DMS 273 (cell line): ENCODE measurements around the gene LASP1.
"Not testable (repeated sequence)": the region's sequence is repeated elsewhere in the genome, so short reads cannot be mapped to it uniquely, and the experiment has no call there.

Source experiments
- DNase-seq: peaks from one replicate; lab custom pipeline; 2025; ENCODE audit not compliant: unreplicated experiment; lab: John Stamatoyannopoulos, UW

LASP1 gene

GRCh38 chr17:38925263-38925995 is 55.6 kb downstream of the LASP1 start, which contains the start of gene LASP1NB:
LASP1NB (plus strand) TSS chr17:38925614.
- DNase-seq: no peak

GRCh38 chr17:38926293-38927070 is 56.6 kb downstream of the LASP1 start:
- DNase-seq: no peak

DNA sequence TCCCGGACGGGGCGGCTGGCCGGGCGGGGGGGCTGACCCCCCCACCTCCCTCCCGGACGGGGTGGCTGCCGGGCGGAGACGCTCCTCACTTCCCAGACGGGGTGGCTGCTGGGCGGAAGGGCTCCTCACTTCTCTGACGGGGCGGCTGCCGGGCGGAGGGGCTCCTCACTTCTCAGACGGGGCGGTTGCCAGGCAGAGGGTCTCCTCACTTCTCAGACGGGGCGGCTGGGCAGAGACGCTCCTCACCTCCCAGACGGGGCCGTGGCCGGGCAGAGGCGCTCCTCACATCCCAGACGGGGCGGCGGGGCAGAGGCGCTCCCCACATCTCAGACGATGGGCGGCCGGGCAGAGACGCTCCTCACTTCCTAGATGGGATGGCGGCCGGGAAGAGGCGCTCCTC is 60.9 kb downstream of the LASP1 start:
- not testable (repeated sequence) for DNase-seq

GRCh38 chr17:38933962-38934361 is 64.1 kb downstream of the LASP1 start:
- not testable (repeated sequence) for DNase-seq

DNA sequence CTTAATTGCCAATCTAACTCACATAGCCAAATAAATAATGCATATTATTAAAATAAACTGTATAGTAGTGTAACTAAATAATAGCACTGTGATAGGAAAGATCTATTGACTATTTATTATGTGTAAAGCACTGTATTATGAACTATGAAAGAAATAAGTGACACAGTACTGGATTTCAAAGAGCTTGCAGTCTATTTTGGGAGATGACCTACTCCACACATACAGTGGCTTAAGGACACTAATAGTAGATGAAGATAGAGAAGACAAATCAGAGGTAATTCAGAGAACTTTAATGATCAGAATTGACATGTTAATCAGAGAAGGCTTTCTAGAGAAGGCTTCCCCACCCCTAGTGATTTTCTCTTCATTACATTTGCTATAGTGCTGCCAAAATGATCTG is 70.1 kb downstream of the LASP1 start:
- DNase-seq: no peak

DNA sequence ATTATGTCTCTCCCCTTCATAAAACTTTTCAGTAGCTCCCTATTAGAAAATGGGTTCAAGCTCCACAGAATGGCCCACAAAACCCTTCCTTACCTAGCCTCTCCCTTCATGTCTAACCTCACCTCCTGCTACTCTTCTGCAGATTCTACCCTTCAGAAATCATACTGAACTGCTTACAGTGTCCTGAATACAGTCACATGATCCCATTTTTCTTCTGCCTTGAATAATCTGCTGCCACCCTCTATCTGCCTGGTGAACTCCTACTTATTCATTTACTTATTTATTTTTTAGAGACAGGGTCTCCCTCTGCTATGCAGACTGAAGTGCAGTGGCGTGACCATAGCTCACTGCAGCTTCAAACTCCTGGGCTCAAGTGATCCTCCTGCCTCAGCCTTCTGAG is 70.5 kb downstream of the LASP1 start:
- no peak for DNase-seq

DNA sequence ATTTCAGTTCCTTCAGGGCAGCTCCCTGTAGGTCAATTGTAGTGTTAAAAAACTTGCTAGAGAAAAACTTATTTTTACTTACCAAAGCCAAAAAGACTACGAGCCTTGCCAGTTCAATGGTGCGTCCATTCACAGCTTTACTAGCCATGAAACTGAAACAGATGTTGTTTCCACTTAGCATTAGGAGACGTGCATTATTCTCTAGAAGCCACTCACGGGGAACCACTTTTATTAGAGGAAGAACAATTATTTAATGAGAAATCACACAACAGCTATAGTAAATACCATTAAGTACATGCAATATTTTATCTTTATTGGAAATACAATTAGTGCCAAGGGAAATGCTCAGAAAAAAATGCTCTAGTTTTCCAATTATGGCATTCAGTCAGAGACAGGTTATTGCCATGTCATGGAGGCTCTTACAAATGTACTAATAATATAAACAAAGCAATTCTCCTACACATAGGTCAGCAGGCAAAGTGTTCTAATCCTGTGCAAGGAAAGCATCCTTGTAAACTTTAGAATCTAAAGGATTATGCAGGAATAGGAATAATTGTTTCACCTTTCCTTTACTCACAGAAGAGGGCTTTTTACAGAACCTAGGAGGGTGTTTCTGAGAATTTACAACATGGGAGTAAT is 73.0 kb downstream of the LASP1 start:
- peak; percentile 48 for DNase-seq

DNA sequence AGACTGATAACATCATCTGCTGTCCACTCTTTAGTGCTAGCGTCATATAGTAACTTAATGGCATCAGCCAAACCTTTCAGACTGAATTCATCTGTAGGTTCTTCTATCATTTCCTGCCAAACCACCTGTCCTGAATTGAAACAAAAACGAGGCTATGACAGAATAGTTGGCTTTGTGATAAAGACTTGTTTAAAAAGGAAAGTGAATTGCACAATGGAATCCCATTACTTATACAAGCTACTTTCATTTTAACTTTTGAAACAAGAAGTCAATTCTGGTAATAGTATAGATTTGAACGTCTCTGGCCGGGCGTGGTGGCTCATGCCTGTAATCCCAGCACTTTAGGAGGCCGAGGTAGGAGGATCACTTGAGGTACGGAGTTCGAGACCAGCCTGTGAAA is 73.7 kb downstream of the LASP1 start:
- no peak for DNase-seq

DNA sequence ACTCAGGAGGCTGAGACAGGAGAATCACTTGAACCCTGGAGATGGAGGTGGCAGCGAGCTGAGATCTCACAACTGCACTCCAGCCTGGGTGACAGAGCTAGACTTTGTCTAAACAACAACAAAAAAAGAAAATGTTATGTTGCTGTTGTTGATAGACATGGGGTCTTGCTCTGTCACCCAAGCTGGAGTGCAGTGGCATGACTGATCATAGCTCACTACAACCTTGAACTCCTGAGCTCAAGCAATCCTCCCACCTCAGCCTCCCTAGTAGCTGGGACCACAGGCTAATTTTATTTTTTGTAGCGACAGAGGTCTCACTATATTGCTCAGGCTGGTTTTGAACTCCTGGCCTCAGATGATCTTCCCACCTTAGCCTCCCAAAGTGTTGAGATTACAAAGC is 77.3 kb downstream of the LASP1 start:
- no peak for DNase-seq

DNA sequence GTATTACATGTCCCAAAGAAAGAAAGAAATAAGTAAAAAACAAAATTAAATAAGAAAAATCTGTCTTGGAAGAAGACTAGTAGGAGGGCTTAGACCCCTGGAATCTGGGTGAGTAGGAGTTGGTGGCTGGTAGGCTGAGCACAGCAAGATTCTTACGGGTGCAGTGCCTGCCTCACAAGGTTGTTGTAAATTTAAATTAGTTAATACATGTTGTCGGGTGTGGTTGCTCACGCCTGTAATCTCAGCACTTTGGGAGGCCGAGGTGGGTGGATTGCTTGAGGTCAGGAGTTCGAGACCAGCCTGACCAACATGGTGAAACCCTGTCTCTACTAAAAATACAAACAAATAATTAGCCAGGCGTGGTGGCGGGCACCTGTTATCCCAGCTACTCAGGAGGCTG is 83.9 kb downstream of the LASP1 start:
- not testable (repeated sequence) for DNase-seq

DNA sequence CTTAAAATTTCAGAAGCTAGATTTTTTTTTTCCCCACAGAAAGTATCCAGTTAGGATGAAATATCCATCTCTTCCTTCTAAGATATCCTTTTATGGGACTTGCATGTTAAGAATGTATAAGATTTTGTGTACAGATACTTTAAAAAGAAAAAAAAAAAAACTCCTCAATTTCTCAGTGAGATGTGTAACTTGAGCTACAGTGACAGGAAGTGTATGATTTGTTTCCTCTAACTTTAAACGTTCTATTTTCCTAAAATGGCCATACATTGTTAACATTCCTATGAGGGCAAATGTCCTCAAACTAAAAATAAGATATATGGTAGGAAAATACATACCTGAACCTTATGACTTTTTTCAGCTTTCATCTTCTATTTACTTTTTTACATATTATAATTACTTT is 88.5 kb downstream of the LASP1 start:
- DNase-seq: no peak

- DNase-seq: no peak
Observed at GRCh38 chr17:38958756-38959155, 88.9 kb downstream of the LASP1 start.

DNA sequence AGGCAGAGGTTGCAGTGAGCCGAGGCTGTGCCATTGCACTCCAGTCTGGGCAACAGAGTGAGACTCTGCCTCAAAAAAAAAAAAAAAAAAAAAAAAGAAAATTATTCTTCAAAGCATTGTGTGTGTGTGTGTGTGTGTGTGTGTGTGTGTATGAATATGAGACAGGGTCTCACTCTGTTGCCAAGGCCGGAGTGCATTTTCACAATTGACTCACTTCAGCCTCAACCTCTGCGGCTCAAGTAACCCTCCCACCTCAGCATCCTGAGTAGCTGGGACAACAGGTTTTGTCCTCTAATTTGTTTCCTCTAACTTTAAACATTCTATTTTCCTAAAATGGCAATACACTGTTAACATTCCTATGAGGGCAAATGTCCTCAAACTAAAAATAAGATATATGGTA is 89.7 kb downstream of the LASP1 start:
- DNase-seq: no peak

- DNase-seq: no peak
Observed at GRCh38 chr17:38960402-38960801, 90.5 kb downstream of the LASP1 start.

DNA sequence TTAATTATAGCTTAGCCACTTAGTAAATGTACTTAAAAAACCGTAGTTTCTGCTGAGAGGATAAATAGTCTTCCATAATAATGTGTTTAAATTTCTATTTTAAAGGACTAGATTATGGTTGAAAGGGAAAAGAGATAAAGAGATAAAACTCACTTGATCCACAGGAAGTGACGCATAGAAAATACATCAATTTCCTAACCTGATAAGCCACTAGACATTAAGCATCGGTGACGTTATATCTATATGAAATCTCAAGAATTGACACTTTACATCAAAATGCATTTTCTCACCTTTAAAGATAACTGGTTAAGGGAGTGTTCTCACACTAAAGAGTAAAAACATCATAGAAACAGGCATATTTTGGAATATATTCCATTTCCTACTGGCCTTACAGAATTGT is 91.6 kb downstream of the LASP1 start:
- DNase-seq: no peak

GRCh38 chr17:38967290-38967738 is 97.5 kb downstream of the LASP1 start, which contains the start of gene FBXO47:
FBXO47 (minus strand) TSS chr17:38967403; CDS start chr17:38963025, 4,378 bp downstream.
- DNase-seq: no peak

- no peak for DNase-seq
Observed at GRCh38 chr17:38969281-38969680, 99.4 kb downstream of the LASP1 start.

DNA sequence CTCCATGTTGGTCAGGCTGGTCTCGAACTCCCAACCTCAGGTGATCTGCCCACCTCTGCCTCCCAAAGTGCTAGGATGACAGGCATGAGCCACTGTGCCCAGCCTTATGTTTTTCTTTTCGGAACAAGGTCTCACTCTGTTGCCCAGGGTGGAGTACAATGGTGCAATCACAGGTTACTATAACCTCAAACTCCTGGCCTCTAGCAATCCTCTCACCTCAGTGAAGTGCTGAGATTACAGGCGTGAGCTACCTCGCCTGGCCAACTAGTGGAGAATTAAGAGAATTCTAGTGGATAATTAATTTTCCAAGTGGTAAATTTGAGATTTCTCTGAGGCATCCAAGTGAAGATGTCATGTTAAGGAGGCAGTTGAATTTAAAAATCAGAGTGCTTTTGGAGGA is 100.3 kb downstream of the LASP1 start:
- DNase-seq: no peak

DNA sequence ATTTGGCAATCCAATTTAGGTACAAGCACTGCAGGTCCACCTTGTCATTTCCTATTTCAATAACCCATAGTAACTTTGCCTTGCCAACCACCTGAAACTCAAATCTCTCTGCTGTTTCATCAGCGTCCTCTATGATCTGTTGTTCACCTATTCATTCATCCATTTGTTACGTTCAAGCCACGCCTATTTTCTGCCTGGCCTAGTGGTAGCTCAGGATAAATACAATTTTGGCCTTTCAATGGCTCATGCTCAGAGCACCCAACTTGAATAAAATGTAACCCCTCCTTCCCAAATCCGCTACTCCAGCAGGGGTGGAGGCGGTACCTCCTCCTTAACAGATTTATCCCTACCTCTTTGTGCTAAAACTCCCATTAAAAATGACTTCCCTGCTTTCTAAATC is 100.9 kb downstream of the LASP1 start:
- DNase-seq: no peak
